HepG2 (cell line): ENCODE results near the gene TMEM14C. TPM values are rescaled to one million over a fixed set of nuclear protein-coding genes. Genes with fewer than 3 reads are reported as not detected.

Source experiments
- AHDC1 ChIP-seq: sonication (generic); formaldehyde crosslinking; IDR thresholded peaks from 2 replicates; pipeline ENCODE4 v1.5.1; 2020; ENCODE audit warnings: mild to moderate bottlenecking, missing genetic modification reagents, borderline replicate concordance
- CBX2 ChIP-seq, 2 experiments: fragments of 200-600 bp in 1 of 2; sonication (generic); formaldehyde crosslinking in 1 of 2; IDR thresholded peaks; 2 replicates each; pipeline versions ENCODE4 v1.7.0 to v1.8.1; 2018 to 2022; ENCODE audit warnings: low read depth in 2 of 2, low read length in 1 of 2, mild to moderate bottlenecking in 1 of 2, missing genetic modification reagents in 1 of 2
- CEBPB ChIP-seq: IDR thresholded peaks from 2 replicates; pipeline ENCODE4 v1.6.1; 2011; ENCODE audit warnings: low read depth, low read length, improper control_type of control experiment, borderline replicate concordance
- FOXO4 ChIP-seq: sonication (generic); formaldehyde crosslinking; conservative IDR thresholded peaks from 2 replicates; pipeline ENCODE4 v1.8.1; 2023; ENCODE audit warnings: missing genetic modification reagents
- HMGXB4 ChIP-seq, 2 experiments: sonication (generic) in 1 of 2; formaldehyde crosslinking in 1 of 2; IDR thresholded peaks; 2 replicates each; pipeline versions ENCODE4 v1.4.0 to v1.6.1; 2018 to 2020; ENCODE audit warnings: missing genetic modification reagents in 2 of 2, borderline replicate concordance in 1 of 2, low read depth in 1 of 2, mild to moderate bottlenecking in 1 of 2, missing biosample characterization in 1 of 2
- HNRNPK ChIP-seq: fragments of 200-400 bp; formaldehyde crosslinking; IDR thresholded peaks from 2 replicates; pipeline ENCODE4 v1.6.1; 2018; ENCODE audit warnings: low read length, low read depth, moderate library complexity, mild to moderate bottlenecking; ENCODE audit not compliant: poor library complexity, severe bottlenecking
- HNRNPUL1 ChIP-seq: fragments of 200-400 bp; formaldehyde crosslinking; IDR thresholded peaks from 2 replicates; pipeline ENCODE4 v1.6.1; 2017; ENCODE audit warnings: low read depth, mild to moderate bottlenecking, low read length, moderate library complexity
- KLF12 ChIP-seq: sonication (generic); formaldehyde crosslinking; IDR thresholded peaks from 2 replicates; pipeline ENCODE4 v1.4.0; 2020; ENCODE audit warnings: missing genetic modification reagents, borderline replicate concordance
- NCOA1 ChIP-seq: sonication (generic); formaldehyde crosslinking; IDR thresholded peaks from 2 replicates; pipeline ENCODE4 v1.9.0; 2021; ENCODE audit warnings: missing genetic modification reagents
- RBFOX2 ChIP-seq: fragments of 200-400 bp; formaldehyde crosslinking; IDR thresholded peaks from 2 replicates; pipeline ENCODE4 v1.6.1; 2017; ENCODE audit warnings: low read depth, mild to moderate bottlenecking, low read length
- TAF1 ChIP-seq: sonication (generic); formaldehyde crosslinking; IDR thresholded peaks from 2 replicates; pipeline ENCODE4 v1.4.0; 2020; ENCODE audit warnings: missing genetic modification reagents
- TBX2 ChIP-seq: sonication (generic); formaldehyde crosslinking; IDR thresholded peaks from 2 replicates; pipeline ENCODE4 v1.5.0; 2020; ENCODE audit warnings: missing genetic modification reagents, mild to moderate bottlenecking, borderline replicate concordance
- ZBTB26 ChIP-seq: IDR thresholded peaks from 2 replicates; pipeline ENCODE4 v1.6.1; 2016; ENCODE audit warnings: missing compliant biosample characterization, missing genetic modification reagents, borderline replicate concordance
- ZMYM2 ChIP-seq: sonication (generic); formaldehyde crosslinking; IDR thresholded peaks from 2 replicates; pipeline ENCODE4 v1.8.0; 2022; ENCODE audit warnings: mild to moderate bottlenecking, missing genetic modification reagents
- ZNF275 ChIP-seq: sonication (generic); formaldehyde crosslinking; IDR thresholded peaks from 2 replicates; pipeline ENCODE4 v1.8.0; 2022; ENCODE audit warnings: missing genetic modification reagents, mild to moderate bottlenecking, inconsistent platforms, borderline replicate concordance
- polyA plus RNA-seq, 8 experiments: library from polyadenylated mRNA; depleted of rRNA in 3 of 8; stranded (reverse) in 7 of 8; unstranded in 1 of 8; fragments of >200 nt; fragmentation: Illumina TruSeq in 4 of 8; extraction: Trizol in 4 of 8; gene quantifications; 2 replicates each; pipeline versions ENCODE4 v1.2.1 to v1.2.3, GENCODE V29; 2011 to 2016; ENCODE audit warnings: low read depth in 4 of 8, missing spikeins in 1 of 8, mixed read lengths in 1 of 8; ENCODE audit not compliant: insufficient read depth in 1 of 8
- total RNA-seq, 5 experiments: library from RNA; depleted of rRNA; stranded (reverse); fragments of >200 nt; fragmentation: Illumina TruSeq; extraction: Trizol; gene quantifications; 2 replicates each; pipeline ENCODE4 v1.2.3, GENCODE V29; 2016; ENCODE audit warnings: low read depth in 1 of 5

The TMEM14C gene
- total and polyA plus RNA-seq, 2 of the 13 experiments (the other 11 are each of a cell fraction or from before 2014, with no cell fraction given) = 184 TPM

- peak; percentile 95 for TF ChIP-seq TAF1 (CRISPR knock-in tag)
- TF ChIP-seq AHDC1 (CRISPR knock-in tag) = peak; percentile 82; the same call in 1 of the 2 replicates
- TF ChIP-seq CEBPB = peak; percentile 86
- no peak for TF ChIP-seq CBX2 (IDR thresholded peaks at IDR 0.05; ENCODE audit: low read depth, low read length)
- TF ChIP-seq CBX2 (CRISPR knock-in tag; IDR thresholded peaks at IDR 0.05; ENCODE audit: low read depth) = peak; percentile 94; the same call in 1 of the 2 replicates
- peak; percentile 50 for TF ChIP-seq ZBTB26 (CRISPR knock-in tag)
- peak; percentile 93 for TF ChIP-seq TBX2
- peak; percentile 85 for TF ChIP-seq ZMYM2 (CRISPR knock-in tag)
- TF ChIP-seq FOXO4 = 0 out of 2 replicates have a peak, but pooled peaks have one; percentile 5
- TF ChIP-seq HNRNPUL1 = no peak
- TF ChIP-seq HMGXB4 (CRISPR knock-in tag; IDR thresholded peaks at IDR 0.05; ENCODE audit: borderline replicate concordance in 1 of 2, low read depth in 1 of 2) = peak; percentile 89 to 93
- 0 out of 2 replicates have a peak, but pooled peaks have one; percentile 50 for TF ChIP-seq ZNF275 (CRISPR knock-in tag)
- no peak for TF ChIP-seq NCOA1 (CRISPR knock-in tag)
- peak; percentile 96 for TF ChIP-seq RBFOX2
- TF ChIP-seq KLF12 (CRISPR knock-in tag) = peak; percentile 83
- peak; percentile 86 for TF ChIP-seq HNRNPK
Measured at GRCh38 chr6:10747251-10747972, 24.5 kb downstream of the TMEM14C start, which contains the start of gene TMEM14B (continued).
